Neural cell (in vitro differentiated cells): Measurements from ENCODE around the gene IPPK. TPM values are rescaled to one million over a fixed set of nuclear protein-coding genes. Genes with fewer than 3 reads are reported as not detected.

Experiments
- H2AFZ ChIP-seq: fragments of 200-600, 300-800 bp; sonication (generic), shearing (Covaris generic); 2 replicates; pipeline ENCODE4 v1.6.0; 2014; ENCODE audit warnings: low read depth, mild to moderate bottlenecking, antibody characterized with exemption, low read length, moderate library complexity
- H3F3A ChIP-seq: fragments of 200-600 bp; shearing (Covaris generic); 2 replicates; pipeline ENCODE4 v1.6.1; 2016; ENCODE audit warnings: mild to moderate bottlenecking, moderate library complexity, mixed read lengths, antibody characterized with exemption, low read length; ENCODE audit not compliant: insufficient read depth, poor library complexity, severe bottlenecking
- H3K27ac ChIP-seq: fragments of 200-600, 300-800 bp; sonication (generic), shearing (Covaris generic); 2 replicates; pipeline ENCODE4 v1.5.1; 2014; ENCODE audit warnings: mild to moderate bottlenecking, low read length, moderate library complexity
- H3K27me3 ChIP-seq: fragments of 300-800, 200-600 bp; sonication (generic), shearing (Covaris generic); 2 replicates; pipeline ENCODE4 v1.6.0; 2014; ENCODE audit warnings: mild to moderate bottlenecking, low read depth, low read length, moderate library complexity; ENCODE audit not compliant: insufficient read depth
- H3K36me3 ChIP-seq: fragments of 300-800, 200-600 bp; sonication (generic), shearing (Covaris generic); 2 replicates; pipeline ENCODE4 v1.5.1; 2014; ENCODE audit warnings: mild to moderate bottlenecking, antibody characterized with exemption, low read length, moderate library complexity; ENCODE audit not compliant: insufficient read depth
- H3K4me2 ChIP-seq: fragments of 300-800, 200-600 bp; sonication (generic), shearing (Covaris generic); 2 replicates; pipeline ENCODE4 v1.6.0; 2014; ENCODE audit warnings: mild to moderate bottlenecking, low read length
- H3K4me3 ChIP-seq: fragments of 300-800, 200-600 bp; sonication (generic), shearing (Covaris generic); 2 replicates; pipeline ENCODE4 v1.5.1; 2014; ENCODE audit warnings: mild to moderate bottlenecking, low read length, moderate library complexity
- H3K79me2 ChIP-seq: fragments of 200-600 bp; shearing (Covaris generic); replicated peaks from 2 replicates; pipeline ENCODE4 v1.6.0; 2014; ENCODE audit warnings: mild to moderate bottlenecking, low read length, moderate library complexity; ENCODE audit not compliant: insufficient read depth
- H3K9ac ChIP-seq: fragments of 300-800, 200-600 bp; sonication (generic), shearing (Covaris generic); 2 replicates; pipeline ENCODE4 v1.6.1; 2016; ENCODE audit warnings: mild to moderate bottlenecking, low read length, mixed read lengths
- H3K9me2 ChIP-seq: fragments of 200-600 bp; shearing (Covaris generic); 2 replicates; pipeline ENCODE4 v1.6.1; 2016; ENCODE audit warnings: mild to moderate bottlenecking, low read length, mixed read lengths; ENCODE audit not compliant: insufficient read depth
- H3K9me3 ChIP-seq: fragments of 200-600, 300-800 bp; sonication (generic), shearing (Covaris generic); 2 replicates; pipeline ENCODE4 v1.6.1; 2016; ENCODE audit warnings: mild to moderate bottlenecking, mixed run types, low read length, moderate library complexity, mixed read lengths
- H4K20me1 ChIP-seq: fragments of 200-600 bp; shearing (Covaris generic); 2 replicates; pipeline ENCODE4 v1.6.1; 2016; ENCODE audit warnings: mild to moderate bottlenecking, mixed run types; ENCODE audit not compliant: insufficient read depth
- CTCF ChIP-seq: fragments of 450-650 bp; IDR thresholded peaks from 2 replicates; pipeline ENCODE4 v1.5.1; 2014; ENCODE audit warnings: antibody characterized with exemption, mild to moderate bottlenecking, moderate library complexity; ENCODE audit not compliant: poor library complexity, severe bottlenecking
- EP300 ChIP-seq: fragments of 450-650 bp; conservative IDR thresholded peaks from 2 replicates; pipeline ENCODE4 v1.6.1; 2014; ENCODE audit warnings: antibody characterized with exemption, mild to moderate bottlenecking, moderate library complexity; ENCODE audit not compliant: poor library complexity, severe bottlenecking
- EZH2 ChIP-seq: fragments of 200-600, 300-800 bp; shearing (Covaris generic), sonication (generic); IDR thresholded peaks from 2 replicates; pipeline ENCODE4 v1.6.1; 2014; ENCODE audit warnings: antibody characterized with exemption, low read length, borderline replicate concordance, mild to moderate bottlenecking; ENCODE audit not compliant: insufficient read depth, poor library complexity, severe bottlenecking
- MXI1 ChIP-seq: fragments of 450-650 bp; conservative IDR thresholded peaks from 2 replicates; pipeline ENCODE4 v1.6.1; 2014; ENCODE audit warnings: antibody characterized with exemption, mild to moderate bottlenecking; ENCODE audit not compliant: poor library complexity, severe bottlenecking
- POLR2AphosphoS5 ChIP-seq: IDR thresholded peaks from 2 replicates; pipeline ENCODE4 v1.6.1; 2012
- RAD21 ChIP-seq: fragments of 450-650 bp; conservative IDR thresholded peaks from 2 replicates; pipeline ENCODE4 v1.6.1; 2014; ENCODE audit warnings: antibody characterized with exemption, mild to moderate bottlenecking, moderate library complexity
- REST ChIP-seq: IDR thresholded peaks from 2 replicates; pipeline ENCODE4 v1.6.1; 2012; ENCODE audit warnings: borderline replicate concordance
- SMC3 ChIP-seq: fragments of 450-650 bp; conservative IDR thresholded peaks from 2 replicates; pipeline ENCODE4 v1.6.1; 2014; ENCODE audit warnings: antibody characterized with exemption, mild to moderate bottlenecking, moderate library complexity; ENCODE audit not compliant: poor library complexity
- TAF1 ChIP-seq: IDR thresholded peaks from 2 replicates; pipeline ENCODE4 v1.6.1; 2012; ENCODE audit warnings: low read depth
- polyA plus RNA-seq: library from polyadenylated mRNA; depleted of rRNA; stranded (reverse); fragments of >200 nt; gene quantifications from 2 replicates; pipeline ENCODE4 v1.2.3, GENCODE V29; 2014

The IPPK gene
- polyA plus RNA-seq, 1 donor from 2014 or later, result 34.3 TPM

- Histone ChIP-seq H3F3A (no peaks in the 10 kb centered on the region), H3K9me3 (no peaks in the 10 kb centered on the region), H3K27ac (no peak overlapping the region), H3K36me3 (no peaks in the 10 kb centered on the region), H3K79me2 (no peaks in the 10 kb centered on the region), H3K4me3 (no peak overlapping the region), H3K27me3 (no peaks in the 10 kb centered on the region), H3K9ac (no peak overlapping the region), H4K20me1 (no peaks in the 10 kb centered on the region), H3K9me2 (no peaks in the 10 kb centered on the region), H3K4me2 (no peak overlapping the region), H2AFZ (no peak overlapping the region)
- no peak for TF ChIP-seq EZH2
- TF ChIP-seq MXI1, result no peak
Measured at GRCh38 chr9:92616199-92616641, 53.7 kb downstream of the IPPK start.

GRCh38 chr9:92615790-92616189 is 54.1 kb downstream of the IPPK start:
- no peaks in the 10 kb centered on the region for H3K79me2 ChIP-seq
- no peak overlapping the region for H3K4me2 ChIP-seq
- no peak for TF ChIP-seq EZH2
- H4K20me1 ChIP-seq, result no peaks in the 10 kb centered on the region
- no peaks in the 10 kb centered on the region for H3F3A ChIP-seq
- no peak overlapping the region for H3K9ac ChIP-seq
- H2AFZ ChIP-seq, result no peak overlapping the region
- H3K36me3 ChIP-seq, result no peaks in the 10 kb centered on the region
- H3K9me2 ChIP-seq, result no peaks in the 10 kb centered on the region
- no peak overlapping the region for H3K27ac ChIP-seq
- H3K9me3 ChIP-seq, result no peaks in the 10 kb centered on the region
- H3K27me3 ChIP-seq, result no peaks in the 10 kb centered on the region
- no peak overlapping the region for H3K4me3 ChIP-seq

GRCh38 chr9:92614763-92615461 is 55.0 kb downstream of the IPPK start:
- no peak overlapping the region for H2AFZ ChIP-seq
- H3K79me2 ChIP-seq, result no peaks in the 10 kb centered on the region
- H3F3A ChIP-seq, result no peaks in the 10 kb centered on the region
- H3K27ac ChIP-seq, result no peak overlapping the region
- H3K9me2 ChIP-seq, result no peaks in the 10 kb centered on the region
- H3K27me3 ChIP-seq, result no peaks in the 10 kb centered on the region
- no peak for TF ChIP-seq RAD21
- H3K36me3 ChIP-seq, result no peaks in the 10 kb centered on the region
- H3K4me2 ChIP-seq, result no peak overlapping the region
- H3K9ac ChIP-seq, result no peak overlapping the region
- no peaks in the 10 kb centered on the region for H3K9me3 ChIP-seq
- no peak overlapping the region for H3K4me3 ChIP-seq
- no peaks in the 10 kb centered on the region for H4K20me1 ChIP-seq

GRCh38 chr9:92614123-92614510 is 55.8 kb downstream of the IPPK start:
- Histone ChIP-seq H3F3A (no peaks in the 10 kb centered on the region), H3K4me2 (no peak overlapping the region), H2AFZ (no peak overlapping the region), H3K9me2 (no peaks in the 10 kb centered on the region), H3K79me2 (no peaks in the 10 kb centered on the region), H4K20me1 (no peaks in the 10 kb centered on the region), H3K4me3 (no peak overlapping the region), H3K36me3 (no peaks in the 10 kb centered on the region), H3K9ac (no peak overlapping the region), H3K27me3 (no peaks in the 10 kb centered on the region), H3K9me3 (no peaks in the 10 kb centered on the region), H3K27ac (no peak overlapping the region)
- TF ChIP-seq EP300, result no peak
- no peak for TF ChIP-seq REST
- no peak for TF ChIP-seq SMC3
- no peak for TF ChIP-seq CTCF
- no peak for TF ChIP-seq TAF1
- no peak for TF ChIP-seq MXI1
- TF ChIP-seq POLR2AphosphoS5, result no peak
- no peak for TF ChIP-seq RAD21
- TF ChIP-seq EZH2, result no peak
